COLO829 (cell line): ENCODE results near the gene WBP2NL.
A peak's percentile ranks its signal among the peaks of the same experiment; 100 is the strongest.

Experiments used
- DNase-seq: peaks from one replicate; pipeline ENCODE4 v3.0.0; 2012; ENCODE audit warnings: low spot score

WBP2NL gene

GRCh38 chr22:41978732-41979131 is 19.9 kb upstream of the WBP2NL start:
- DNase-seq: no peak

- DNase-seq: no peak
Measured at GRCh38 chr22:41979423-41980250, 19.0 kb upstream of the WBP2NL start.

- no peak for DNase-seq
Measured at GRCh38 chr22:41982865-41983264, 15.7 kb upstream of the WBP2NL start.

- DNase-seq: peak; percentile 64
Measured at GRCh38 chr22:41983513-41984405, 14.8 kb upstream of the WBP2NL start.

GRCh38 chr22:41987276-41987675 is 11.3 kb upstream of the WBP2NL start:
- DNase-seq: no peak

GRCh38 chr22:41989246-41989645 is 9.3 kb upstream of the WBP2NL start:
- no peak for DNase-seq

- DNase-seq: no peak
Measured at GRCh38 chr22:41991111-41991510, 7.5 kb upstream of the WBP2NL start.

- DNase-seq: no peak
Measured at GRCh38 chr22:41992496-41992895, 6.1 kb upstream of the WBP2NL start.

GRCh38 chr22:41995211-41995610 is 3.4 kb upstream of the WBP2NL start:
- DNase-seq: no peak

- DNase-seq: no peak
Measured at GRCh38 chr22:41996826-41997225, 1.8 kb upstream of the WBP2NL start.

- no peak for DNase-seq
Measured at GRCh38 chr22:42000466-42000865, 1.9 kb downstream of the WBP2NL start.

GRCh38 chr22:42001121-42001520 is 2.5 kb downstream of the WBP2NL start:
- DNase-seq: no peak

GRCh38 chr22:42001706-42002105 is 3.1 kb downstream of the WBP2NL start:
- DNase-seq: no peak

- DNase-seq: no peak
Measured at GRCh38 chr22:42007922-42008321, 9.3 kb downstream of the WBP2NL start.

GRCh38 chr22:42010778-42011177 is 12.2 kb downstream of the WBP2NL start:
- no peak for DNase-seq

GRCh38 chr22:42013385-42013784 is 14.8 kb downstream of the WBP2NL start:
- no peak for DNase-seq

GRCh38 chr22:42016111-42016510 is 17.5 kb downstream of the WBP2NL start:
- DNase-seq: no peak

- no peak for DNase-seq
Measured at GRCh38 chr22:42018224-42018623, 19.6 kb downstream of the WBP2NL start.

GRCh38 chr22:42021571-42021970 is 23.0 kb downstream of the WBP2NL start:
- no peak for DNase-seq

GRCh38 chr22:42022162-42022847 is 23.7 kb downstream of the WBP2NL start:
- DNase-seq: no peak

GRCh38 chr22:42025421-42025820 is 26.8 kb downstream of the WBP2NL start:
- DNase-seq: no peak

GRCh38 chr22:42026705-42027104 is 28.1 kb downstream of the WBP2NL start:
- DNase-seq: no peak
